H9 (cell line): ENCODE data around the gene SH3GL1. TPM values are rescaled to one million over a fixed set of nuclear protein-coding genes. Genes with fewer than 3 reads are reported as not detected.

ENCODE experiments used
- DNase-seq: peaks from one replicate; pipeline ENCODE4 v3.0.0-alpha.2; 2017
- H2AFZ ChIP-seq: one replicate; pipeline ENCODE4 v1.6.1; 2013; ENCODE audit warnings: mild to moderate bottlenecking, low read length, control low read depth, moderate library complexity
- H2AK5ac ChIP-seq: 2 replicates; pipeline ENCODE4 v1.6.1; 2013; ENCODE audit warnings: low read length, control low read depth, mixed read lengths; ENCODE audit not compliant: insufficient read length
- H2BK120ac ChIP-seq: one replicate; pipeline ENCODE4 v1.6.1; 2013; ENCODE audit warnings: low read depth, mild to moderate bottlenecking, low read length, control low read depth, inconsistent platforms; ENCODE audit not compliant: poor library complexity, severe bottlenecking
- H2BK12ac ChIP-seq: 2 replicates; pipeline ENCODE4 v1.6.1; 2013; ENCODE audit warnings: low read length, control low read depth, mixed read lengths, low read depth; ENCODE audit not compliant: insufficient read length
- H2BK15ac ChIP-seq: 2 replicates; pipeline ENCODE4 v1.6.1; 2013; ENCODE audit warnings: low read depth, low read length, control low read depth
- H2BK20ac ChIP-seq: one replicate; pipeline ENCODE4 v1.6.1; 2013; ENCODE audit warnings: low read depth, mild to moderate bottlenecking, low read length, control low read depth, inconsistent platforms; ENCODE audit not compliant: poor library complexity, severe bottlenecking
- H2BK5ac ChIP-seq: 2 replicates; pipeline ENCODE4 v1.6.1; 2013; ENCODE audit warnings: low read length, control low read depth, mixed read lengths; ENCODE audit not compliant: insufficient read length
- H3K14ac ChIP-seq: 2 replicates; pipeline ENCODE4 v1.6.1; 2013; ENCODE audit warnings: low read length, control low read depth; ENCODE audit not compliant: insufficient read depth
- H3K18ac ChIP-seq: 2 replicates; pipeline ENCODE4 v1.6.1; 2013; ENCODE audit warnings: low read depth, mild to moderate bottlenecking, mixed read lengths, low read length, control low read depth; ENCODE audit not compliant: insufficient read length
- H3K23ac ChIP-seq: 2 replicates; pipeline ENCODE4 v1.6.1; 2013; ENCODE audit warnings: low read length, control low read depth, mixed read lengths, low read depth; ENCODE audit not compliant: insufficient read length
- H3K23me2 ChIP-seq: 2 replicates; pipeline ENCODE4 v1.6.1; 2013; ENCODE audit warnings: low read depth, mild to moderate bottlenecking, mixed read lengths, low read length, control low read depth; ENCODE audit not compliant: insufficient read length, poor library complexity, severe bottlenecking
- H3K27ac ChIP-seq: 2 replicates; pipeline ENCODE4 v1.5.1; 2013; ENCODE audit warnings: low read length, control low read depth, mixed read lengths, low read depth; ENCODE audit not compliant: insufficient read length
- H3K27me3 ChIP-seq: 2 replicates; pipeline ENCODE4 v1.6.1; 2013; ENCODE audit warnings: low read length, control low read depth, inconsistent platforms; ENCODE audit not compliant: insufficient read depth
- H3K4ac ChIP-seq: 2 replicates; pipeline ENCODE4 v1.6.1; 2013; ENCODE audit warnings: low read depth, mild to moderate bottlenecking, control low read depth, inconsistent platforms, low read length, moderate library complexity
- H3K4me1 ChIP-seq: 2 replicates; pipeline ENCODE4 v1.6.1; 2013; ENCODE audit warnings: low read length, control low read depth, inconsistent platforms; ENCODE audit not compliant: insufficient read depth
- H3K4me2 ChIP-seq: 2 replicates; pipeline ENCODE4 v1.6.1; 2013; ENCODE audit warnings: low read length, control low read depth, mixed read lengths; ENCODE audit not compliant: insufficient read length, insufficient read depth
- H3K56ac ChIP-seq: 2 replicates; pipeline ENCODE4 v1.6.1; 2013; ENCODE audit warnings: low read depth, mild to moderate bottlenecking, mixed read lengths, low read length, control low read depth; ENCODE audit not compliant: insufficient read length
- H3K79me1 ChIP-seq: 2 replicates; pipeline ENCODE4 v1.6.1; 2013; ENCODE audit warnings: low read depth, mild to moderate bottlenecking, moderate library complexity, low read length, control low read depth, inconsistent platforms; ENCODE audit not compliant: insufficient read depth, poor library complexity, severe bottlenecking
- H3K79me2 ChIP-seq: 2 replicates; pipeline ENCODE4 v1.6.1; 2013; ENCODE audit warnings: low read length, control low read depth, inconsistent platforms; ENCODE audit not compliant: insufficient read depth
- H3K9ac ChIP-seq: 2 replicates; pipeline ENCODE4 v1.6.1; 2013; ENCODE audit warnings: low read length, control low read depth, mixed read lengths; ENCODE audit not compliant: insufficient read length; ENCODE audit errors: extremely low read depth
- H3K9me3 ChIP-seq: one replicate; pipeline ENCODE4 v1.6.1; 2013; ENCODE audit warnings: low read depth, low read length, inconsistent platforms; ENCODE audit not compliant: control insufficient read depth
- H3T11ph ChIP-seq: one replicate; pipeline ENCODE4 v1.6.1; 2013; ENCODE audit warnings: mild to moderate bottlenecking, low read length, control low read depth, inconsistent platforms
- H4K20me1 ChIP-seq: one replicate; pipeline ENCODE4 v1.6.1; 2013; ENCODE audit not compliant: control insufficient read depth, insufficient read length, insufficient read depth
- H4K5ac ChIP-seq: 2 replicates; pipeline ENCODE4 v1.6.1; 2013; ENCODE audit warnings: low read depth, mild to moderate bottlenecking, mixed read lengths, low read length, control low read depth; ENCODE audit not compliant: insufficient read length
- H4K8ac ChIP-seq: replicated peaks from 2 replicates; pipeline ENCODE4 v1.6.1; 2013; ENCODE audit warnings: low read length, control low read depth, mixed read lengths, low read depth; ENCODE audit not compliant: insufficient read length
- H4K91ac ChIP-seq: 2 replicates; pipeline ENCODE4 v1.6.1; 2013; ENCODE audit warnings: low read depth, mild to moderate bottlenecking, moderate library complexity, mixed read lengths, low read length, control low read depth; ENCODE audit not compliant: insufficient read length
- H3K27ac Mint-ChIP-seq, 3 experiments: 2 replicates in 2 of 3; 3 replicates in 1 of 3; pipeline ENCODE4 v1.8.0; 2020 to 2021; ENCODE audit warnings: mixed read lengths in 3 of 3, mild to moderate bottlenecking in 1 of 3, moderate library complexity in 1 of 3
- H3K27me3 Mint-ChIP-seq: 2 replicates; pipeline ENCODE4 v1.8.0; 2021; ENCODE audit warnings: low read depth, mild to moderate bottlenecking, moderate library complexity, mixed read lengths
- H3K36me3 Mint-ChIP-seq, 3 experiments: 2 replicates in 2 of 3; 3 replicates in 1 of 3; pipeline ENCODE4 v1.8.0; 2020 to 2021; ENCODE audit warnings: low read depth in 3 of 3, mixed read lengths in 3 of 3; ENCODE audit not compliant: insufficient read depth in 1 of 3
- H3K4me1 Mint-ChIP-seq, 2 experiments: 2 replicates each; pipeline ENCODE4 v1.8.0; 2020; ENCODE audit warnings: mixed read lengths in 2 of 2
- H3K4me3 Mint-ChIP-seq, 2 experiments: 2 replicates in 1 of 2; 3 replicates in 1 of 2; pipeline ENCODE4 v1.8.0; 2020 to 2021; ENCODE audit warnings: mild to moderate bottlenecking in 2 of 2, mixed read lengths in 2 of 2, moderate library complexity in 1 of 2
- H3K9me3 Mint-ChIP-seq, 2 experiments: 2 replicates in 1 of 2; 3 replicates in 1 of 2; pipeline ENCODE4 v1.8.0; 2020; ENCODE audit warnings: mild to moderate bottlenecking in 2 of 2, mixed read lengths in 2 of 2, moderate library complexity in 1 of 2
- CTCF ChIP-seq: fragments of 200-600 bp; sonication (generic); conservative IDR thresholded peaks from 3 replicates; pipeline ENCODE4 v1.8.0; 2021; ENCODE audit warnings: antibody characterized with exemption, mild to moderate bottlenecking
- WGBS: extraction: QIAGEN DNeasy Blood & Tissue Kit; methylation state at CpG from one replicate; pipeline ENCODE4 v1.1.7; 2013; ENCODE audit warnings: missing lambda C conversion rate, low lambda C conversion rate, mixed read lengths; ENCODE audit not compliant: insufficient read length; ENCODE audit errors: extremely low coverage; 5-methylcytosine and 5-hydroxymethylcytosine counted together
- total RNA-seq: library from RNA; stranded (reverse); gene quantifications from 2 replicates; pipeline ENCODE4 v1.2.1, GENCODE V29; 2021

SH3GL1 gene
- total RNA-seq, 1 experiment from 2014 or later: 85.5 TPM

DNA sequence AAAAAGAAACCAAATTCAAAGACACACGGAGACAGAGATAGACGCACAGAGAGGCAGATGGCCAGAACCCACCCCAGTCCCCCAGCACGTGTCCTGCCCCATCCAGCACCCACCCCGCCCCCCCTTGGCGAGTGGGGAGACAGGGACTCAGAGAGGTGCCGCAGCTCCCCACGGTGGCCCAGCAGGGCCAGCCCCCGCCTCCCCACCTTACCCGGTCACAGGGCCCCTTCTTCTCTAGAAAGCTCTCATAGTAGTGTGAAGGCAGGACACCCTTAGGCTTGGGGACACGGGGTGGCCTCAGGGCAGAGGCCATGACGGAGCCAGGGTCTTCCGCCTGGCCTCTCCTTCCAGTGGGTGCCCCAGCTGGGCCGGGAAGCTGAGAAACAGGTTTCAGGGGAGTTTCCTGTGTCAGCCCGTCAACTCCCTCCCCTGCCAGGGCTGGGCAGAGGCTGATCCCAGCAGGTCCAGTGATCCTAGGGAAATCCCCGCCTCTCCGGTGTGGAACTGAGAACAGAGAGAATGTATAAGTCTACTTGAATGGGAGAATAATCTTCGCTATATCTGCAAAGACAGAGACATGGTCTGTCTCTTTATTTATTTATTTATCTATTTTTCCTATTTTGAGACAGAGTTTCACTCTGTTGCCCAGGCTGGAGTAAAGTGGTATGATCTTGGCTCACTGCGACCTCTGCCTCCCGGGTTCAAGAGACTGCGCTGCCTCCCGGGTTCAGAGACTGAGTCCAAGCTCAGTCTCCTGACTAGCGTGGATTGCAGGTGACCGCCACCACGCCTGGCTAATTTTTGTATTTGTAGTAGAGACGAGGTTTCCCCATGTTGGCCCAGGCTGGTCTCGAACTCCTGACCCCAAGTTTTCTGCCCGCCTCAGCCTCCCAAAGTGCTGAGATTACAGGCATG lies 61.6 kb downstream of the SH3GL1 start, which contains the start of gene STAP2:
Gene STAP2 (minus strand): TSS at position 387 of the 915 bp plus-strand sequence. CDS start 74 bp downstream, at position 313.
- peak within 1 kb of the TSS; percentile 62 for H3K18ac ChIP-seq
- no peak within 1 kb of the TSS for H2AFZ ChIP-seq
- no peak within 1 kb of the TSS for H2BK120ac ChIP-seq
- no peaks in the 10 kb centered on the region for H4K20me1 ChIP-seq
- H3K79me1 ChIP-seq: no peaks in the 10 kb centered on the region
- H2BK15ac ChIP-seq: no peak within 1 kb of the TSS
- H3K27ac ChIP-seq: no peak within 1 kb of the TSS
- H3K9ac ChIP-seq: peak within 1 kb of the TSS; percentile 55
- peak within 1 kb of the TSS; percentile 85 for H3K4me2 ChIP-seq
- peak within 1 kb of the TSS; percentile 68 to 70 for H3K4me3 Mint-ChIP-seq
- peaks cover 13 to 21% (median 20%) of the 10 kb centered on the region in 3 experiments; a peak in 6 of 7 replicates for H3K36me3 Mint-ChIP-seq
- no peaks in the 10 kb centered on the region for H3K4me1 ChIP-seq
- H3K56ac ChIP-seq: no peak within 1 kb of the TSS
- H2AK5ac ChIP-seq: no peak within 1 kb of the TSS
- TF ChIP-seq CTCF: no peak
- no peak within 1 kb of the TSS for H2BK12ac ChIP-seq
- H3K9me3 ChIP-seq: no peaks in the 10 kb centered on the region
- peaks cover 15 to 18% of the 10 kb centered on the region in 2 experiments for H3K4me1 Mint-ChIP-seq
- WGBS: no CpG with 5 or more reads among the region's 27 CpGs
- no peaks in the 10 kb centered on the region for H3K27me3 ChIP-seq
- H3K27ac Mint-ChIP-seq: peak within 1 kb of the TSS; percentile 54 to 89 (median 63)
- H3K14ac ChIP-seq: peak within 1 kb of the TSS; percentile 67; the same call in 1 of the 2 replicates
- no peak within 1 kb of the TSS for H4K8ac ChIP-seq
- no peak within 1 kb of the TSS for H2BK20ac ChIP-seq
- no peaks in the 10 kb centered on the region for H3K79me2 ChIP-seq
- DNase-seq: peak; percentile 76
- H3K9me3 Mint-ChIP-seq: peaks cover 2 to 5% of the 10 kb centered on the region in 2 experiments; a peak in 1 of 5 replicates
- no peak within 1 kb of the TSS for H3T11ph ChIP-seq
- H4K5ac ChIP-seq: no peak within 1 kb of the TSS
- H4K91ac ChIP-seq: no peak within 1 kb of the TSS
- no peak within 1 kb of the TSS for H3K23ac ChIP-seq
- no peak within 1 kb of the TSS for H3K4ac ChIP-seq
- H3K23me2 ChIP-seq: peaks cover 14% of the 10 kb centered on the region
- H2BK5ac ChIP-seq: no peak within 1 kb of the TSS
- H3K27me3 Mint-ChIP-seq: peaks cover 13% of the 10 kb centered on the region
